Measurements from ENCODE around the gene KDM6A. TPM values are rescaled to one million over a fixed set of nuclear protein-coding genes. Genes with fewer than 3 reads are reported as not detected.
A peak's percentile ranks its signal among the peaks of the same experiment; 100 is the strongest.
"Not testable (repeated sequence)": the region's sequence is repeated elsewhere in the genome, so short reads cannot be mapped to it uniquely, and the experiment has no call there.

KDM6A gene
- total RNA-seq, 2 donors from 2014 or later, result 20.8 to 30.7 TPM

- Histone ChIP-seq H3K27me3 (no peaks in the 10 kb centered on the region), H3K27ac (no peak overlapping the region), H3K4me1 (peaks cover 2% of the 10 kb centered on the region), H3K9me3 (no peaks in the 10 kb centered on the region), H3K4me3 (no peak overlapping the region), H3K36me3 (replicated peaks in 1 of 2; ENCODE audit: insufficient read depth in 1 of 2, low read depth in 2 of 2) (no peaks in the 10 kb centered on the region)
- no peak for TF ChIP-seq POLR2A (IDR thresholded peaks at IDR 0.05)
- no peak for TF ChIP-seq CTCF (IDR thresholded peaks at IDR 0.05)
- no peak for DNase-seq
- intact Hi-C loops (cut with DNase I), result no loop called here
- ATAC-seq, result no peak
- 27 to 34% methylated on average over 4 of the region's 4 CpGs for WGBS, 2 donors
Measured at GRCh38 chrX:44884944-44885343, 12.0 kb downstream of the KDM6A start.

- Histone ChIP-seq H3K36me3 (replicated peaks in 1 of 2; ENCODE audit: insufficient read depth in 1 of 2, low read depth in 2 of 2) (no peaks in the 10 kb centered on the region), H3K27me3 (no peaks in the 10 kb centered on the region), H3K4me1 (peaks cover 3% of the 10 kb centered on the region), H3K4me3 (no peak overlapping the region), H3K27ac (peak overlapping the region in 1 of 4 donors; percentile 18), H3K9me3 (no peaks in the 10 kb centered on the region)
- WGBS, 2 donors, result 87 to 92% methylated on average over 1 of the region's 1 CpG
- intact Hi-C loops (cut with DNase I), result no loop called here
- TF ChIP-seq POLR2A (IDR thresholded peaks at IDR 0.05) (no peak), CTCF (IDR thresholded peaks at IDR 0.05) (no peak)
- DNase-seq (no peak), ATAC-seq (no peak)
Measured at GRCh38 chrX:44889824-44890223, 16.8 kb downstream of the KDM6A start.

GRCh38 chrX:44890247-44890646 is 17.3 kb downstream of the KDM6A start:
- WGBS, 2 donors, result 24 to 25% methylated on average over 3 of the region's 3 CpGs
- intact Hi-C loops (cut with DNase I), result no loop called here
- Histone ChIP-seq H3K27ac (peak overlapping the region in 1 of 4 donors; percentile 18), H3K9me3 (no peaks in the 10 kb centered on the region), H3K4me1 (peaks cover 3% of the 10 kb centered on the region), H3K4me3 (no peak overlapping the region), H3K36me3 (replicated peaks in 1 of 2; ENCODE audit: insufficient read depth in 1 of 2, low read depth in 2 of 2) (no peaks in the 10 kb centered on the region), H3K27me3 (no peaks in the 10 kb centered on the region)
- DNase-seq (no peak), ATAC-seq (no peak)
- TF ChIP-seq POLR2A (IDR thresholded peaks at IDR 0.05) (no peak), CTCF (IDR thresholded peaks at IDR 0.05) (no peak)

- H3K27ac ChIP-seq; H3K4me3 ChIP-seq; ATAC-seq; H3K4me1 ChIP-seq; H3K9me3 ChIP-seq; H3K36me3 ChIP-seq (replicated peaks in 1 of 2; ENCODE audit: insufficient read depth in 1 of 2, low read depth in 2 of 2); H3K27me3 ChIP-seq; intact Hi-C loops (cut with DNase I); DNase-seq: not testable (repeated sequence)
- WGBS, 2 donors, result 84 to 95% methylated on average over 4 to 9 of the region's 10 CpGs
Measured at GRCh38 chrX:44890687-44891086, 17.7 kb downstream of the KDM6A start.

- H3K36me3 ChIP-seq (replicated peaks in 1 of 2; ENCODE audit: insufficient read depth in 1 of 2, low read depth in 2 of 2), result no peaks in the 10 kb centered on the region
- H3K4me1 ChIP-seq, result peaks cover 3% of the 10 kb centered on the region
- H3K27ac ChIP-seq, result no peak overlapping the region
- intact Hi-C loops (cut with DNase I), result no loop called here
- TF ChIP-seq CTCF (IDR thresholded peaks at IDR 0.05) (no peak), POLR2A (IDR thresholded peaks at IDR 0.05) (no peak)
- H3K27me3 ChIP-seq, result no peaks in the 10 kb centered on the region
- DNase-seq (no peak), ATAC-seq (no peak)
- H3K9me3 ChIP-seq, result no peaks in the 10 kb centered on the region
- no peak overlapping the region for H3K4me3 ChIP-seq
- WGBS, 2 donors, result 83 to 86% methylated on average over 6 of the region's 6 CpGs
Measured at GRCh38 chrX:44891642-44892041, 18.7 kb downstream of the KDM6A start.

Data from body of pancreas (tissue), 4 donors.